PC-9 (cell line): Measurements from ENCODE around the gene IFITM1.

Source experiments
- CTCF ChIP-seq: fragments of 200-600 bp; sonication (generic); conservative IDR thresholded peaks from 2 replicates; pipeline ENCODE4 v1.6.1; 2017; ENCODE audit warnings: mixed run types, antibody characterized with exemption, mild to moderate bottlenecking, moderate library complexity
- EZH2 ChIP-seq: fragments of 200-600 bp; sonication (generic); IDR thresholded peaks from 2 replicates; pipeline ENCODE4 v1.8.0; 2017; ENCODE audit warnings: antibody characterized with exemption, low read depth

GRCh38 chr11:360326-361280, 46.8 kb downstream of the IFITM1 start:
- TF ChIP-seq CTCF (no peak), EZH2 (no peak)
